Immature natural killer cell (primary cell): ENCODE measurements around the gene STK33. TPM values are rescaled to one million over a fixed set of nuclear protein-coding genes. Genes with fewer than 3 reads are reported as not detected.

Experiments used
- DNase-seq, 3 donors: peaks; one replicate each; pipeline ENCODE4 v3.0.0; 2022; ENCODE audit warnings: mixed read lengths in 1 of 3
- H3K27ac Mint-ChIP-seq, 6 donors: one replicate each; pipeline ENCODE4 v1.8.0; 2020; ENCODE audit warnings: mixed read lengths in 6 of 6, mild to moderate bottlenecking in 5 of 6, inconsistent platforms in 4 of 6, moderate library complexity in 3 of 6
- H3K27me3 Mint-ChIP-seq, 3 donors: one replicate each; pipeline ENCODE4 v1.8.0; 2020 to 2021; ENCODE audit warnings: low read depth in 3 of 3, mild to moderate bottlenecking in 3 of 3, mixed read lengths in 3 of 3, moderate library complexity in 3 of 3, inconsistent platforms in 1 of 3
- H3K36me3 Mint-ChIP-seq, 3 donors: one replicate each; pipeline ENCODE4 v1.8.0; 2020; ENCODE audit warnings: mixed read lengths in 3 of 3, inconsistent platforms in 2 of 3, mild to moderate bottlenecking in 2 of 3
- H3K4me1 Mint-ChIP-seq, 2 donors: one replicate each; pipeline ENCODE4 v1.8.0; 2020; ENCODE audit warnings: inconsistent platforms in 2 of 2, mild to moderate bottlenecking in 2 of 2, mixed read lengths in 2 of 2, moderate library complexity in 1 of 2
- H3K4me3 Mint-ChIP-seq, 5 donors: one replicate each; pipeline ENCODE4 v1.8.0; 2020; ENCODE audit warnings: mild to moderate bottlenecking in 5 of 5, mixed read lengths in 5 of 5, inconsistent platforms in 3 of 5, moderate library complexity in 3 of 5
- H3K9me3 Mint-ChIP-seq, 6 donors: one replicate each; pipeline ENCODE4 v1.8.0; 2020; ENCODE audit warnings: mild to moderate bottlenecking in 6 of 6, mixed read lengths in 6 of 6, inconsistent platforms in 4 of 6, moderate library complexity in 3 of 6
- polyA plus RNA-seq, 3 donors: library from polyadenylated mRNA; unstranded; fragments of 300-500 nt; fragmentation: Illumina TruSeq; gene quantifications; one replicate each; pipeline ENCODE4 v1.2.3, GENCODE V29; 2021

STK33 gene
- polyA plus RNA-seq, 3 donors from 2014 or later: not detected

DNA sequence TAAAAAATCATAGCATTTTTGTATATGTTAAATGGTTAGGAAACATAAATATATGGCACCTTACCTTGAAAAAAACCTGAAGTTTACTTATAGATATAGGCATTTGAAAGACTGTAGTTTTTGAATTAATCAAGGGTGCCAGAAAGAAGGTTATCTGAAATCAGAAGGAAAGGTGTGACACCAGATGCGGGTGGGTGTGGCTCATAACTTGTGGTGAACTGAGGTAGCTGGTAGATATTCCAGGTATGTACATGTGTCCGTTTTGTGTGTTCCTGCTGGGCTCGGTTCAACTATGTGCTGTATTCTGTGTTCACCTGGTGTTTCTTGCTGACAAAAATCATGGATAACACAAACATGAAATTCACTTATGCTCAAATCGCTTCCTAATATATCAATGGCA lies 35.6 kb downstream of the STK33 start:
- peaks cover 3 to 9% (median 7%) of the 10 kb centered on the region in 3 donors for H3K27me3 Mint-ChIP-seq
- H3K4me3 Mint-ChIP-seq: no peak overlapping the region
- H3K27ac Mint-ChIP-seq: no peak overlapping the region
- H3K9me3 Mint-ChIP-seq: peaks cover 0 to 2% (median 0%) of the 10 kb centered on the region in 6 donors
- DNase-seq: no peak
- H3K4me1 Mint-ChIP-seq: no peaks in the 10 kb centered on the region
- H3K36me3 Mint-ChIP-seq: no peaks in the 10 kb centered on the region

DNA sequence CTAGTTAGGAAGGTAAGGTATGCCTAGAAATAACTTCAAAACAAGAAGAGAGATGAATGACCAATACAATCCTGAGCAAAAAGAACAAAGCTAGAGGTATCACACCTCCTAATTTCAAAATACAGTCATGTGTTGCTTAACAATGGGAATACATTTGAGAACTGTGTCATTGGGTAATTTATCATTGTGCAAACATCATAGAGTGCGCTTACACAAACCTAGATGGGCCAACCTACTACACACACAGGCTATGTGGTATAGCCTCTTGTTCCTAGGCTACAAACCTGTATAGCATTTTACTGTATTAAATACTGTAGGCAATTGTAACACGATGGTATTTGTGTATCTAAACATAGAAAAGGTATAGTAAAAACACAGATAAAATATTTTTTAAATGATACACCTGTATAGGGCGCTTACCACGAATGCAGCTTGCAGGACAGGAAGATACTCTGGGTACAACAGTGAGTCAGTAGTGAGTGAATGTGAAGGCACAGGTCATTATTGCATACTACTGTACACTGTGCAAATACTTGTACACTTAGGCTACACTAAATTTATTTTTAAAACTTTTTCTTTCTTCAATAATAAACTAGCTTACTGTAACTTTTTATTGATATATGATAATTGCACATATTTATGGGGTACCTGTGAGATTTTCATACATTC lies 48.2 kb downstream of the STK33 start:
- no peak for DNase-seq

DNA sequence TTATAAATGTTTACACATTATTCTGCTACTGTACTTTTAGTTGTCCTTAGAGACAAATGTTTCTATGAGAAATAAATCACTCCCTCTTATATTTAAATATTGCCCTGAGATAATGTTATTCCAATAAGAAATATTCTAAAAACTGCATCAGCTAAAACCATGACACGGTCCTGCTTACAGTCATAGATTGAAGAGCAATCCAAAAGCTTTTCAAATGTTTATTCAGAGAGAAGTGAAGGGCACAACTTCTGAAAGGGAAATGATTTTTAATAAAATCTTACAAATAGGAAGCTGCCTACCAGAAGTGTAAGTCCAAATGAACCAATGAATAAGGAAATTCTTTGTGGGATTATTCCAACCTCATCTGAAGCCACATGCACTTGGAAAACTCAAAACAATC lies 49.2 kb downstream of the STK33 start:
- peaks cover 0 to 5% (median 2%) of the 10 kb centered on the region in 3 donors for H3K27me3 Mint-ChIP-seq
- H3K4me3 Mint-ChIP-seq: no peak overlapping the region
- H3K4me1 Mint-ChIP-seq: no peaks in the 10 kb centered on the region
- H3K36me3 Mint-ChIP-seq: no peaks in the 10 kb centered on the region
- peaks cover 0 to 2% (median 0%) of the 10 kb centered on the region in 6 donors for H3K9me3 Mint-ChIP-seq
- no peak overlapping the region for H3K27ac Mint-ChIP-seq
- DNase-seq: no peak

More for the DNA sequence above, 48.2 kb downstream of the STK33 start:
- peaks cover 0 to 3% (median 3%) of the 10 kb centered on the region in 3 donors for H3K27me3 Mint-ChIP-seq
- H3K27ac Mint-ChIP-seq: no peak overlapping the region
- H3K9me3 Mint-ChIP-seq: peaks cover 0 to 2% (median 0%) of the 10 kb centered on the region in 6 donors
- no peaks in the 10 kb centered on the region for H3K4me1 Mint-ChIP-seq
- H3K4me3 Mint-ChIP-seq: no peak overlapping the region
- no peaks in the 10 kb centered on the region for H3K36me3 Mint-ChIP-seq

- peaks cover 0 to 2% (median 0%) of the 10 kb centered on the region in 6 donors for H3K9me3 Mint-ChIP-seq
Observed at GRCh38 chr11:8543278-8543677, 50.8 kb downstream of the STK33 start.

GRCh38 chr11:8541448-8541847 lies 52.6 kb downstream of the STK33 start:
- Mint-ChIP-seq H3K27ac (no peak overlapping the region), H3K36me3 (no peaks in the 10 kb centered on the region), H3K27me3 (peaks cover under 1 to 2% (median 2%) of the 10 kb centered on the region in 3 donors), H3K9me3 (no peaks in the 10 kb centered on the region), H3K4me3 (no peak overlapping the region), H3K4me1 (no peaks in the 10 kb centered on the region)
- DNase-seq: no peak

More at GRCh38 chr11:8543278-8543677, 50.8 kb downstream of the STK33 start:
- H3K4me3 Mint-ChIP-seq: no peak overlapping the region
- no peaks in the 10 kb centered on the region for H3K36me3 Mint-ChIP-seq
- DNase-seq: no peak
- H3K4me1 Mint-ChIP-seq: no peaks in the 10 kb centered on the region
- H3K27ac Mint-ChIP-seq: no peak overlapping the region
- peaks cover 0 to 5% (median 2%) of the 10 kb centered on the region in 3 donors for H3K27me3 Mint-ChIP-seq

- Mint-ChIP-seq H3K4me1 (no peaks in the 10 kb centered on the region), H3K4me3 (no peak overlapping the region), H3K36me3 (no peaks in the 10 kb centered on the region), H3K9me3 (peaks cover 0 to 3% (median 0%) of the 10 kb centered on the region in 6 donors), H3K27ac (no peak overlapping the region), H3K27me3 (peaks cover 0 to 2% (median 0%) of the 10 kb centered on the region in 3 donors)
- no peak for DNase-seq
Observed at GRCh38 chr11:8533332-8533731, 60.7 kb downstream of the STK33 start.

DNA sequence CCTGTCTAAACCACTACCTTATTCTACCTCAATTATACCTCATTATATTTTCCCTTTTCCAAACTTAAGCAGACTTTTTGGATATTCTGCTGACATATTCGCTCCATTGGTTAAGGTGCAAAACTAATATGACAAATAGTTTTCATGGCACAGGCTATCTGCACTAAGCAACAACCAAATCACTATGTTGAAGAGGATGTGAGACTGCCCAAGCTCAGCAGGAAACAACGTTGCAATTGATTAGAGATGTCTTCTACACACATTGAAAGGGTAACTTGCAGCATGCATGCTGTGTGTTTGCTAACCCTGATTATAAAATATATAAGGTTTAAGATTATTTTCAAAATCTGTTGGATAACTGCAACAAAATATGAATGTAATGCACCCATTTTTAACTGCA lies 61.6 kb downstream of the STK33 start:
- Mint-ChIP-seq H3K27ac (no peak overlapping the region), H3K9me3 (peaks cover 0 to 3% (median 0%) of the 10 kb centered on the region in 6 donors)

GRCh38 chr11:8531982-8532381 lies 62.0 kb downstream of the STK33 start:
- H3K4me3 Mint-ChIP-seq: no peak overlapping the region
- peaks cover 0 to 3% (median 0%) of the 10 kb centered on the region in 6 donors for H3K9me3 Mint-ChIP-seq
- no peaks in the 10 kb centered on the region for H3K27me3 Mint-ChIP-seq
- DNase-seq: no peak
- no peak overlapping the region for H3K27ac Mint-ChIP-seq
- no peaks in the 10 kb centered on the region for H3K4me1 Mint-ChIP-seq
- H3K36me3 Mint-ChIP-seq: no peaks in the 10 kb centered on the region

More for the DNA sequence above, 61.6 kb downstream of the STK33 start:
- no peak for DNase-seq
- no peaks in the 10 kb centered on the region for H3K4me1 Mint-ChIP-seq
- H3K27me3 Mint-ChIP-seq: peaks cover 0 to 2% (median 0%) of the 10 kb centered on the region in 3 donors
- no peak overlapping the region for H3K4me3 Mint-ChIP-seq
- H3K36me3 Mint-ChIP-seq: no peaks in the 10 kb centered on the region

DNA sequence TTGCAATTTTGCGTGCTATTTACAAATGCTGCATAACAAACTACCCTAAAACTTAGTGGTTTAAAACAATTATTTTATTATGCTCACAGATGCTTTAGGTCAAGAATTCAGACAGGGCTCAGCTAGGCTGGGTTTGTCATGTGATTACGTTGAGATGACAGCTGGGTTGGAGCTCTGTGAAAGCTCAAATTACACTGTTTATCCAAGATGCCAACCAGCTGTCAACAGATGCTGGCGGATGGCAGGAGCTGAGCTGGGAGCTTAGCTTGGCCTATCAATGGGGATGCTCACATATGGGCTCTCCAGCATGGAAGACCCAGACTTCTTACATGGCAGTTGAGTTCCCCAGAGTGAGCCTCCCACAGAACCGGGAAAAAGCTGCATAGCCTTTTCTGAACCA lies 62.7 kb downstream of the STK33 start:
- Mint-ChIP-seq H3K4me1 (no peaks in the 10 kb centered on the region), H3K36me3 (no peaks in the 10 kb centered on the region), H3K4me3 (no peak overlapping the region), H3K27me3 (no peaks in the 10 kb centered on the region), H3K9me3 (peaks cover 0 to 3% (median 0%) of the 10 kb centered on the region in 6 donors), H3K27ac (no peak overlapping the region)
- no peak for DNase-seq

- H3K4me3 Mint-ChIP-seq: no peak overlapping the region
- no peaks in the 10 kb centered on the region for H3K36me3 Mint-ChIP-seq
- no peak overlapping the region for H3K27ac Mint-ChIP-seq
- H3K9me3 Mint-ChIP-seq: no peaks in the 10 kb centered on the region
- H3K27me3 Mint-ChIP-seq: no peaks in the 10 kb centered on the region
- DNase-seq: no peak
- H3K4me1 Mint-ChIP-seq: no peaks in the 10 kb centered on the region
Observed at GRCh38 chr11:8527939-8528338, 66.1 kb downstream of the STK33 start.

GRCh38 chr11:8523396-8523795 lies 70.6 kb downstream of the STK33 start:
- Mint-ChIP-seq H3K4me3 (no peak overlapping the region), H3K36me3 (peaks cover 0 to 5% (median 0%) of the 10 kb centered on the region in 3 donors), H3K4me1 (no peaks in the 10 kb centered on the region), H3K27ac (no peak overlapping the region), H3K9me3 (peaks cover 0 to 8% (median 1%) of the 10 kb centered on the region in 6 donors), H3K27me3 (peaks cover 0 to 4% (median 2%) of the 10 kb centered on the region in 3 donors)
- DNase-seq: no peak

DNA sequence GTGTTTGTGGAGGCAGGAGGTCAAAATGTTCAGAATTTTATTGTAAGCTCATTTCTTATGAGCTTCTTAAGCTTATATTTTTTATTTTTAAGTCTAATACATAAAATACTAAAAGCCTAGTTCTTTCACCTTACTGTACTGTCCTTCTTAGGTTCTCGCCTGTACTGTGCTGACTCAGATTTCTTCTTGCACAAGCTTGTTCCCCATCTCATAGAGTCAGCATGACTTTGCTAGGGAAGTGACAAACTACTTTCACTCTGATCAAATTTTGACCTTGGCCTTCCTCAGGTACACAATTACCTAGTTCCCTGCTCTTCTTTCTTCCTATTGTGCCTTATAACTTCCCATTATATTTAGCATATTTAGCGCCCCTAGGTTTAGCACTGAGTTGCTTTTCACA lies 81.5 kb downstream of the STK33 start:
- no peaks in the 10 kb centered on the region for H3K4me1 Mint-ChIP-seq
- no peak overlapping the region for H3K27ac Mint-ChIP-seq
- peaks cover 2 to 8% (median 8%) of the 10 kb centered on the region in 3 donors for H3K27me3 Mint-ChIP-seq
- no peak for DNase-seq
- no peak overlapping the region for H3K4me3 Mint-ChIP-seq
- H3K36me3 Mint-ChIP-seq: no peaks in the 10 kb centered on the region
- H3K9me3 Mint-ChIP-seq: peaks cover 0 to 14% (median 5%) of the 10 kb centered on the region in 6 donors

- Mint-ChIP-seq H3K36me3 (no peaks in the 10 kb centered on the region), H3K27ac (no peak overlapping the region), H3K9me3 (peaks cover 0 to under 1% (median 0%) of the 10 kb centered on the region in 6 donors), H3K27me3 (peaks cover 0 to 4% (median 2%) of the 10 kb centered on the region in 3 donors), H3K4me1 (no peaks in the 10 kb centered on the region), H3K4me3 (no peak overlapping the region)
- no peak for DNase-seq
Observed at GRCh38 chr11:8503910-8504364, 90.1 kb downstream of the STK33 start.

- H3K27ac Mint-ChIP-seq: no peak overlapping the region
- H3K27me3 Mint-ChIP-seq: peaks cover 2 to 4% (median 2%) of the 10 kb centered on the region in 3 donors
- H3K36me3 Mint-ChIP-seq: no peaks in the 10 kb centered on the region
- peaks cover 0 to 17% (median 1%) of the 10 kb centered on the region in 6 donors for H3K9me3 Mint-ChIP-seq
- no peak overlapping the region for H3K4me3 Mint-ChIP-seq
- H3K4me1 Mint-ChIP-seq: no peaks in the 10 kb centered on the region
- DNase-seq: no peak
Observed at GRCh38 chr11:8501836-8502235, 92.2 kb downstream of the STK33 start.
